NOMO-1 (cell line): ENCODE data around the gene MCM10.

Source experiments
- DNase-seq, 2 experiments: peaks; one replicate each; lab custom pipeline; 2025; ENCODE audit not compliant: unreplicated experiment in 2 of 2; lab: John Stamatoyannopoulos, UW

Gene MCM10

DNA sequence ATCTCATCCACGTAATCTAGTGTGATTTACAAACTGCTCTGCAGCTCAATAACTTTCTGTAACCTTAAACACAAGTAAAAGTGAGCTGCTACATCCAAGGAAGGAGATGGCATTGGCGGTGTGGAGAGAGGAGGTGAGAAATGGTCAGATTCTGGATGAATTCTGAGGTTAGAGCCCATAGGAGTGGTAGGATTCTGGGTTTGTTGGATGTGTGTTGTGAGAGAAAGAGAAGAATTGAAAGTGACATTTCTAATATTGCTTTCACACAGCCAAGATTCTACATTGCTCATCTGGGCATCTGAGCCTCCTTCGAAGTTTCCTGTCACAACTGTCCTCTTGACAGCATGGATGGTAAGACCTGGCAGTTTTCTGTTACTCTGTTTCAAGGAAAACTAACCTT lies 2.5 kb downstream of the MCM10 start:
- no peak for DNase-seq

DNA sequence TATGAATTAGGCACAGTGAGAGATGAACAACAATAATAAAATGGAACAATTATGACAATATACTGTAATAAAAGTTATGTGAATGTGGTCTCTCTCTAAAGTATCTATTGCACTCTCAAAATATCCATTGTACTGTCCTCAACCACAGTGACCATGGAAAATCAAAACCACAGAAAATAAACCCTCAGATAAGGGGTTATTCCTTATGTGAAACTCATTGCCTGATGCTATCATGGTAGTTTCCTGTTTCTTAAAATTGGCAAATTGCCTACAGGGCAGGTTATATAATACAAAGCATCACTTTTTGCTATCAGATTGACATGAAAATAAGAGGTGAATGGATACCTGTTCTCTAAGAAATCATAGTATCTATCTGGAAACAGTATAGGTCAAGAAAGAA lies 3.8 kb downstream of the MCM10 start:
- DNase-seq: no peak

DNA sequence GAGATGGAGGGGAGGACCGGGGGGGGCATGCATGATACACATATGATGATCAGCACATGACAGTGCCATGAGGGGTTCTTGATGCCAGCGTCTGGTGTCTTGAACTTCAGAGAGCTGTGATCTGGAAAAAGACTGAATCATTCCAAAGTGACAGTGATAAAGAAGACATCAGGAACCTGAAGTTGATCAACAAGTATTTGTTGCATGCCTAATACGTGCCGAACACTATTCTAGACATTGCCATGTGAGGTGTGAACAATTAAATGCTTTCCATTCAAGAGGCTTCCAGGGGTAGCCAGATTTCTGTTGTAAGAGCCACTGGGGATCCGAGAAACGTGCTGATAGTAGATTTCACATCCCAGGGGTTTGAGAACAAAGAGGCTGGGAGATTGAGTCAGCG lies 6.2 kb downstream of the MCM10 start:
- DNase-seq: no peak

DNA sequence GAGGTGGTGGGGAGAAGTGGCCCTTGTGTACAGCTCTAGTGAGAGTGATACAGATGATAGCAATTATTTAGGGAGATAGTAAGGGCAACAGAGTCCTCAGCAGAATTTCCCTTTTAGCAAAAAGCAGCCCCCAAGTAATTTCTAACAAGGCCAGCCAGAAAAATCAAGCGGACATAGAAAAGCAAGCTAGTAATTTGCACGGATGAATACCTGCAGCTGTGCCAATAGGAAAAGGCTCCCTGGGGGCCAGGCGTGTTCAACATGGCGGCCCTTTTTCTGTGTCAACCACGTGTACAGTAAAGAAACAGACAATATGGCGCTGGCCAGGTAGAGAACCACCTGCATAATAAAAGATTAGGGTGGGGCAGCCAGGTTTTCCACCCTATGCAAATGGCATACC lies 7.4 kb downstream of the MCM10 start:
- DNase-seq: no peak

DNA sequence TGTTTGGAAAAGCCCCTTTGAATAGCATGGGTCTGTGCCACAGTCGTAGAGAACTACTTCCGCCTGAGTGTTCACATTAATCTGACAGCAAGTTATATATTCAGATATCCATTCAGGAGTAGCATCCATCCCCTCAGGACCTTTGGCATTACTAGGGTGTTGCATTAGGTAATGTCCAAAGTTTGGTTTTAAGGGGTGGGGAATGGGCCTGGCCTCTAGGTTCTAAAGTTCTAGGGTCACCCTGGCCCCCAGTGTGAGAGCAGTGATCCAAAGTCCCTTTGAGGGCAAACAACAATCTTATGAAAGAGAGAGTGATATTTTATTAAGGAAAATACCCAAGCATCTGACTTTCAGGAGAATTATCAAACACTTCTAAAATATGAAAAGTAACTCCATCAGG lies 12.3 kb downstream of the MCM10 start:
- DNase-seq: no peak

DNA sequence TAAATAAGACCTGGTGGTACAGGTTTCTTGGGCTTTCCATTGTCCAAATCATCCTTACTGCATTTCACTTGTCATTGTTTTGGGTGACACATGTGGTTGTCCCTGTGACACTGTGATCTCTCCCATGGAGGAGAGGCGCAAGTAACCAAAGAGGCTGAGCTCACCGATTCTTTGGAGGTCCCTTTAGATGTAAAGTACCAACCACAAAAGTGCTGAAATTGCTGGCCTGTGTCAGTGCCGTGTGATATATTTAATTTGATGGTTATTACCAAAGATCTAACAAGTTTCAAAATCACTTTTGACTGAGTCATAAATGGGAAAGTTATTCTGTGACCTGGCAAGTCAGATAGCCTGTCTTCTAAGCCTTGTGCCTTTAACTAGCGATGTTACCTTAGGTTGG lies 19.4 kb downstream of the MCM10 start:
- no peak for DNase-seq

DNA sequence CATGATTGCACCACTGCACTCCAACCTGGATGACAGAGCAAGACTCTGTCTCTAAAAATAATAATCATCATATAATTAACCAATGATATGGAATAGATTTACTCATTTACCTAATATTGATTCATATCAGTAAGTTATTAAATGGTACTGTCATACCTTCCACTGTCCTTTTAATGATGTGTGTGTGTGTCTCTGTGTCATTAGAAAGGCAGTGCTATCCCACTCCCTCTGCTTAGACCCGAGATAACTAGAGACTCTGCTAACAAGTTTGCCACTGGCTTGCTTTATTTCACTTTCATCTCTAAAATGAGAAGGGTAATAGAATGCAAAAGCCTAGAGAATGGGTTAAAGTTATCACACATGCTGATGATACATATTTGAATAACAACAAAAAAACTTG lies 21.1 kb downstream of the MCM10 start:
- DNase-seq: no peak

DNA sequence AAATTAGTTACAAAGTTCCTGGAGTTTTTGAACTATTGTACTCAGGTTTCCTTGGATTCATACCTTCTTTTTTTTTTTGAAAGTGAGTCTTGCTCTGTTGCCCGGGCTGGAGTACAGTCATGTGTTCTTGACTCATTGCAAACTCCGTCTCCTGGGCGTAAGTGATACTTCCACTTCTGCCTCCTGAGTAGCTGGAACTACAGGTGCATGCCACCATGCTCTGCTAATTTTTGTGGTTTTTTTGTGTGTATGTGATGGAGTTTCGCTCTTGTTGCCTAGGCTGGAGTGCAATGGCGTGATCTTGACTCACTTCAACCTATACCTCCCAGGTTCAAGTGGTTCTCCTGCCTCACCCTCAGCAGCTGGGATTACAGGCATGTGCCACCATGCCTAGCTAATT lies 22.3 kb downstream of the MCM10 start:
- DNase-seq: no peak

DNA sequence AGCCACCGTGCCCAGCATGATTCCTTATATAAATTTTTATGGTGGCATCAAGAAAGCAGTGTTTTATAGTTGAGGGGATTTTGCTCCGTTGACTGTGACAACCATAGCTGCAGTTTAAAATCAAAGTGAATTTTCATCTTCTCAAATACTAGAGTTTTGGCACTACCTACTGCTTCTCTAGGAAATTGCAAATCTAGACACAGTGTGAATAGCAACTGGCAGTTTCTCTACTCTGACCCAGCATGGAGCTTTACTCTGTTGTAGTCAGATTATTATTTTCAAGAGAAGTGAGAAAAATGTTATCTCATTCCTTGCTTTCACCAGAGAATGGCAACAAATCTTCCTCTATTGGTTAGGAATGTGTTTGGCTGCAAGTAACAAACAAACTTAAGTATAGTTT lies 22.9 kb downstream of the MCM10 start:
- DNase-seq: no peak

DNA sequence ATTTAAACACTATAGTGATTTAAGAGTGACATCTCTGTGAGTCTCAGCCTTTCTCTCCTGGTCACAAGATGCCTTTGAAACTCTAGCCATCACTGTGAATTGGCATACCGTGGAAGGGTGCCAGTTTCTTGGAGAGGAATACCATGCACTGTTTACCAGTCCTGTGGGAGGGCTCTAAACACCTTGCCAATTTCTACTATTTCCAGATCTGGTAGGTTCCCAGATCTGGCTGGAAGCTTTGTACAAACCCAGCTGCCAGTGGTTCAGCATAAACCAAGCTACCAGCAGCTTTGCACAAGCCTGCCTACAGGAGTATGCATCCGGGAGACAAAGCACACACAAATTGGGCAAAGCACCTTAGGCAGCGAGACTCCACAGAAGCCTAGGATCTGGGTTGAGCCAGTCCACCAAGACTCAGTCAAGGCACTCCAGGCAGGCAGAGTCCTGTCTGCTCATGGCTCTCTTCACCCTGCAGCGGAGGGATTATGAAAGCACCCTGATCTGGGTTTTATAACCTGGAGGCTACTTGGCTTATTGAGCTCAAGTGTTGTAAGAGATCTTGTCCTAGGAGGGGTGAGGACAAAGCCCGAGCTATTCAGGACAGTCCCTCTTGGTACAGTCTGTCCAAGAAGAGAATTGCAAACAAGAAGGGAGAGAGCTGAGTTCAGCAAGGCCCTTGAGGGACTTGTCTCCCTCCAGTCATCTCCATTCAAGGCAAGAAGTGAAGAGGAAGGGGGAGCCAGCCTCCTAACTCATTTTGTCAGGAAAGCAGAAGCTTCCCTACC lies 23.6 kb downstream of the MCM10 start:
- DNase-seq: no peak

DNA sequence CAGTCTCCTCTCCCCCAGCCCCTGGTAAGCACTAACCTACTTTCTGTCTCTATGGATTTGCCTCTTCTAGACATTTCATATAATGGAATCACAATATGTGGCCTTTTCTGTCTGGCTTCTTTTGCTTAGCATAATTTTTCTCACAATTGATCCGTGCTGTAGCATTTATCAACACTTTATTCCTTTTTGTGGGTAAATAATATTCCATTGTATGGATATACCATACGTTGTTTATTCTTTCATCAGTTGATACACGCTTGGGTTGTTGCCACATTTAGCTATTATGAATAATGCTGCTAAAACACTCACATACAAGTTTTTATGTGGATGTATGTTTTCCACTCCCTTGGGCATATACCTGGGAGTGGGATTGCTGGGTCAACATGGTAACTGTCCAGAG lies 25.8 kb downstream of the MCM10 start:
- DNase-seq: no peak

DNA sequence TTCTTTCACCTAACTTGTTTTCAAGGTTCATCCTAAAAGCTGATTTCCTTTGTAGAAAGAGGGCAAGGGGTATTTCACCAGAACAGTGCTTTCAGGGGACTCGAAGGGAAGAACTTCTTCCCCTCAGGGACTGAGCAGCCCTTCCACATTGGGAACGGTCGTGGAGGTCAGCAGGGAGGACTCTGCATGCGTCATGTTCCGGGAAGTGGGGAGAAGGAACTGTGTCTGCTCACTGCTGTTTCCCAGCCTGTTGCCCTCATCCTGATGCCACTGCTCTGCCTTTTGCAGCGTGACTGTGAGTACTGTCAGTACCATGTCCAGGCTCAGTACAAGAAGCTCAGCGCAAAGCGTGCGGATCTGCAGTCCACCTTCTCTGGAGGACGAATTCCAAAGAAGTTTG lies 27.2 kb downstream of the MCM10 start:
- no peak for DNase-seq

DNA sequence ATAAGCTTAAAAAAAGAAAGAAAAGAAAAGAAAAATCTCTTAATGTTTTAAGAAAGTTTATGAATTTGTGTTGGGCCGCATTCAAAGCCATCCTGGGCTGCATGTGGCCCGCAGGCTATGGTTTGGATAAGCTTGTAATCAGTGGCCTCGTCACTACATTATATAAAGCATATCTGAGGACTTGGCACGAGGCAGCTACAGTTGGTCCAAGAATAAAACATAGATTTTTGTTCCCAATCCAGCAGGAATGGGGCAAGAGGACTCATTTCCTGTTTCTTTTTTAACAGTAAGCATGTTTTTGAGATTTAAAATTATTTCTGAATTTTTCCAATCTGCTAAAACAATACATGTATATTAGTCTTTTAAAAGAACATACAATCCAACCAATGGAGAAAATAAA lies 28.6 kb downstream of the MCM10 start:
- DNase-seq: no peak

DNA sequence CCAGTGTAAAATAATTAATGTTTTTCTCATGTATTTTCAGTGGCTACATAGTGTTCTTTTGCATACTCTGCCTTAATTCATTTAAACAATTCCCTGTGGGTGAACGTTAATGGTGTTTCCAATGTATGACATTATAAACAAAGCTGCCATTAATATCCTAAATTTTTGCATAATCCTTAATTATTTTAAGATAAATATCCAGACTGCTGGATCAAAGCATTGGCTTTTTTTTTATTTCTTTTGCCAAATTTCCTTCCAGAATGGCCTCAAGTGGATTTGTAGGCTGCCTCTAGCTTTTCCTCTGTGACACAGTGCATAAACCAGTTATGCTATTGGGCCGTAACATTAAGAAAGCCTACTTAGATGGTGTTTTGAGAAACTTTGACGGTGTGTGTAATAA lies 29.5 kb downstream of the MCM10 start:
- no peak for DNase-seq

DNA sequence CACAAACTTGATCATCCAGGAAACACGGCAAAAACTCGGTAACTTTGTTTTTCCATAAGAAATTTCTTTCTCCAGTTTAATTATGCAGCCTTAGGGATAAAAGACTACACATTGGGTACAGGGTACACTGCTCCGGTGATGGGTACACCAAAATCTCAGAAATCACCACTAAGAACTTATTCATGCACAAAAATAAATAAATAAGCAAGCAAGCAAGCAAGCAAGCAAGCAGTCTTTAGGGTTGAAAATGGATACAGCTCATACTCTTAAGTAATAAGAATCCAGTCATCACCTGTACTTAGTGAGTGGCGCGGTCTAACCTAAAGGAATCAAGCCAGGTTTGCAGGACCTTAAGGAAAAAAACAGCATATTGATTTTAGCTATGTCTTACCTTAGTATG lies 30.0 kb downstream of the MCM10 start:
- DNase-seq: no peak

DNA sequence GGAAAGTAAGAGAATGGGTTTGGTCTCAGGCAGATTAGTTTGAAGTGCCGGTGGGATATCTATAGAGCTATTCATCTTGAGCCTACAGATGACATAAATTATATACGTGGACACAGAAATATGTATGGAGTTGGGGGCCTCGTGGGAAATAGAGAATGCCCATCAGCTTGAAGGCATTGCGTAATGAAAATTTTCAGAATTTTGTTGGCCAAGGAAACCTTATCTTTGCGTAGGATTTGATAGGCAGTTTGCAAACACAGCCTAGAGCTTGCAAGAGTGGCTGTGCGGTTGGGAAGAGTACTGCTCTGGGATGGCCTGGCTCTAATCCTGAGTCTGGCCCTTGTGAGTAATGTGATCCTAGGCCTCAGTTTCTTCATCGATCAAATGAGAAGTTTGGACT lies 32.3 kb downstream of the MCM10 start:
- no peak for DNase-seq

DNA sequence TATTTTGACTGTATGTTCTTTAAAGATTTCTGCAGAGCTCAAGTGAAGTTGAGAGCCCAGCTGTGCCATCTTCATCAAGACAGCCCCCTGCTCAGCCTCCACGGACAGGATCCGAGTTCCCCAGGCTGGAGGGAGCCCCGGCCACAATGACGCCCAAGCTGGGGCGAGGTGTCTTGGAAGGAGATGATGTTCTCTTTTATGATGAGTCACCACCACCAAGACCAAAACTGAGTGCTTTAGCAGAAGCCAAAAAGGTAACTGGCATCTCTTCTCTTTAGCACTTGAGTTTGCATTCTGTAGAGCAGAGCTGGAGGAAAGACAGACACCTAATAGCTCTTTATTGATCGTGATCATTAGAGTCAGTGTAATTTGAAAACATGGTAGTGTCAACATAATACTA lies 33.7 kb downstream of the MCM10 start:
- no peak for DNase-seq

DNA sequence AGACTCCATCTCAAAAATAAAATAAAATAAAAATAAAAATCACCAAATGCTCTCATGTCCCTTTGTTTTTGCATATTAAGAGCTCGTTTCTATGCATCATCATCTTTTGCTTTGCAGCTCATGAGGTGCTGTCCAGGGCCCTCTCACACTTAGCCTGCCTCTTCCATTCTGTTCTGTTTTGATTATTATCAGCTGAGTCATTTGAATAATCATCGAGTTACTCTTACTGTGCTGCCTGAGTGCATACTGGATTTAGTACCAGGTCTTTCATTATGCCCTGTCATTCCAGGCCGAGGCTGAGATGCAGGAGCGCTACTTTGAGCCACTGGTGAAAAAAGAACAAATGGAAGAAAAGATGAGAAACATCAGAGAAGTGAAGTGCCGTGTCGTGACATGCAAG lies 39.8 kb downstream of the MCM10 start:
- DNase-seq: no peak

DNA sequence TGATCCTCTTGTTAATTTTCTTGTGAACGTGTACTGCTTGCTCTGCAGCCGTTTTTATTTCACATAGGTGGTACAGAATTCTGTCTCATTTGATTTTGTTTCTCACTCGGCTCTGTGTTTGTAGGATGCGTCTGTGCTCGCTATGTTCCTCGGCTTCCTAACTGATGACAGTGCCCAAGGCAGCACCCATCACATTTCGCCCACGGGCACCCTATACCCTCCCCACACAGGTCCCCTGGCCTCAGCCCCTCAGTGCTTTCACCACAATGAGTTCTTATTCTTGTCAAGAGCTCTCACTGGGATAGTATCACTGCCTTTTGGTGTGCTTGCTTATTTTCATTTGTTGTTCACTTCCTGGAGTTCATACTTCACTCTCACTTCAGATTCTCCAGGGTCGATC lies 44.7 kb downstream of the MCM10 start:
- no peak for DNase-seq

DNA sequence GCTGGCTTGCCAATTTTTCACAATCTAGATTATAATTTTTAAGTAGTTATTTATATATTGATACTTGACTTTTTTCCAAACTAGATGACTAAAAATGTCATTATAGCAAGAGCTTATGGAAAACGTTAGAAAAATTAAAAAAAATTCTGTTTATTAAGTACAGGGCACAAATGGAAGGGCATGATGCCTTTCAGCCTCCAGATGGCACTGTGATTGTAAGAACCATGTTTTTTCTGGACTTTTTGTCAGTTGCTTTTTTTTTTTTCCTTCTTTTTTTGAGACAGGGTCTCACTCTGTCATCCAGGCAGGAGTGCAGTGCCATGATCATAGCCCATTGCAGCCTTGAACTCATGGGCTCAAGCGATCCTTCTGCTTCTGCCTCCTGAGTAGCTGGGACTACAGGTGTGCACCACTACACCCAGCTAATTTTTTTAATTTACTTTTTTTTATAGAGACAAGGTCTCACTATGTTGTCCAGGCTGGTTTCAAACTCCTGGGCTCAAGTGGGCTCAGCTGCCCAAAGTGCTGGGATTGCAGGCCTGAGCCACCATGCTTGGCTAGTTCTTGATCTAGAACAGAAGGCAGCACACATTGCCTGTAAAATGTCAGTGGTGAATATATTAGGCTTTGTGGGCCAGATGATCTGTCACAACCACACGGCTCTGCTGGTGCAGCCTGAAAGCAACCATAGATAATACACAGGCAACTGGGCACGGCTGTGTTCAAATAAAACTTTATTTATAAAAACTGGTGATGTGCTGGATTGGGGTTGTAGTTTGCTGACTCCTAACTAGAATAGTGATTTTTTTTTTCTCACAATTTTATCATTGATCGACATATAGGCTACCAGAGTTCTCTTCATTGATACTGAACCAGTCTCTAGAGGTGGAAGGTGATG lies 45.4 kb downstream of the MCM10 start:
- DNase-seq: no peak

DNA sequence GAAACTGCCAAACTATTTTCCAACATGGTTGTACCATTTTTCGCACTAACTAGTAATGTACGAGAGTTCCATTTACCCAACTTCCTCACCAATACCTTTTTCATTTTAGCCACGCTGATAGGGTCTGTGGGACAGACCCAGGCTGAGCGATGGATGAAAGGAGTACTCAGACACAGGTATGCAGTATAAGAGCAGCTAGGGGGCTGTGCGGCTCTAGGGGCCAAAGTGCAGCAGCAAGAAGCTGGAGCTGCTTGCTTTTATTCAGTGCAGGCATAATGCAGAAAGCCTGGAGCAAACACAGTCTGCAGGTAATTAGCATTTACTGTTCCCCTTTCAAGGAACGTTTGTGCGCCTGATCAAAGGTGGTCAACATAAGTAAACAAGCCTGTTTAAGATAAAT lies 51.8 kb downstream of the MCM10 start:
- no peak for DNase-seq

DNA sequence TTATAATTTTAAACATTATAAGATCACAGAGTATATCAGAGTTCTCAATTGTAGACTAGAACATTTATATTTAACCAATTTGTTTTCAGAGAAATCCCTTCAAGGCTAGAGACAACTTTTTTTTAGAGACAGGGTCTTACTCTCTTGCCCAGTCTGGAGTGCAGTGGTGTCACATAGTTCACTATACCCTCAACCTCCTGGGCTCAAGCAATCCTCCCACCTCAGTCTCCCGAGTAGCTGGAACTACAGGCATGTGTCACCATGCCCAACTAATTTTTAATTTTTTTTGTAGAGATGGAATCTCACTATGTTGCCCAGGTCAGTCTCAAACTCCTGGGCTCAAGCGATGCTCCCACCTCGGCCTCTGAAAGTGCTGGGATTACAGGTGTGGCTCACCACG lies 57.5 kb downstream of the MCM10 start:
- no peak for DNase-seq
